Daoy (cell line): ENCODE measurements around the gene TRIM8. TPM values are rescaled to one million over a fixed set of nuclear protein-coding genes. Genes with fewer than 3 reads are reported as not detected.
"Not testable (repeated sequence)": the region's sequence is repeated elsewhere in the genome, so short reads cannot be mapped to it uniquely, and the experiment has no call there.

Source experiments
- DNase-seq: peaks from one replicate; pipeline ENCODE4 v3.0.0-alpha.2; 2015; ENCODE audit warnings: low read depth
- total RNA-seq: library from RNA; depleted of rRNA; stranded (reverse); fragments of >200 nt; shearing (Covaris generic); gene quantifications from 2 replicates; pipeline ENCODE4 v1.2.3, GENCODE V29; 2014

Gene TRIM8
- total RNA-seq, 1 experiment from 2014 or later = 39.8 TPM

- DNase-seq = no peak
Observed at GRCh38 chr10:102670065-102670670, 25.9 kb downstream of the TRIM8 start.

GRCh38 chr10:102670871-102671434 is 26.7 kb downstream of the TRIM8 start:
- DNase-seq = no peak

GRCh38 chr10:102673236-102673818 is 29.0 kb downstream of the TRIM8 start:
- DNase-seq = no peak

- DNase-seq = peak; percentile 24
Observed at GRCh38 chr10:102673819-102674511, 29.7 kb downstream of the TRIM8 start.

- DNase-seq = no peak
Observed at GRCh38 chr10:102674566-102674965, 30.3 kb downstream of the TRIM8 start.

- no peak for DNase-seq
Observed at GRCh38 chr10:102675011-102675665, 30.9 kb downstream of the TRIM8 start.

GRCh38 chr10:102675666-102676533 is 31.6 kb downstream of the TRIM8 start:
- DNase-seq = peak; percentile 63

- DNase-seq = no peak
Observed at GRCh38 chr10:102676534-102677315, 32.4 kb downstream of the TRIM8 start.

GRCh38 chr10:102677331-102678067 is 33.2 kb downstream of the TRIM8 start:
- no peak for DNase-seq

GRCh38 chr10:102678068-102678400 is 33.8 kb downstream of the TRIM8 start:
- DNase-seq = no peak

GRCh38 chr10:102678842-102679289 is 34.6 kb downstream of the TRIM8 start:
- DNase-seq = peak; percentile 58

- no peak for DNase-seq
Observed at GRCh38 chr10:102679596-102679995, 35.3 kb downstream of the TRIM8 start.

GRCh38 chr10:102681696-102682095 is 37.4 kb downstream of the TRIM8 start:
- DNase-seq = no peak

GRCh38 chr10:102682416-102682815 is 38.1 kb downstream of the TRIM8 start:
- DNase-seq = no peak

- DNase-seq = no peak
Observed at GRCh38 chr10:102682981-102683380, 38.7 kb downstream of the TRIM8 start.

- no peak for DNase-seq
Observed at GRCh38 chr10:102683736-102684135, 39.5 kb downstream of the TRIM8 start.

- DNase-seq = no peak
Observed at GRCh38 chr10:102691285-102692066, 47.2 kb downstream of the TRIM8 start.

- DNase-seq = not testable (repeated sequence)
Observed at GRCh38 chr10:102695401-102695800, 51.1 kb downstream of the TRIM8 start.

GRCh38 chr10:102696736-102697135 is 52.5 kb downstream of the TRIM8 start:
- no peak for DNase-seq
